22Rv1 (cell line): ENCODE data around the gene MAP2.

Source experiments
- H3K27ac ChIP-seq: fragments of 450-650 bp; 2 replicates; pipeline ENCODE4 v1.5.1; 2017
- ZFX ChIP-seq: fragments of 450-650 bp; IDR thresholded peaks from 2 replicates; pipeline ENCODE4 v1.6.1; 2017; ENCODE audit warnings: antibody characterized with exemption, borderline replicate concordance
- TF ChIP-seq, protein P1 (sequence below): fragments of 450-650 bp; IDR thresholded peaks from 2 replicates; pipeline ENCODE4 v1.5.1; 2017; ENCODE audit warnings: mild to moderate bottlenecking

MAP2 gene, protein sequence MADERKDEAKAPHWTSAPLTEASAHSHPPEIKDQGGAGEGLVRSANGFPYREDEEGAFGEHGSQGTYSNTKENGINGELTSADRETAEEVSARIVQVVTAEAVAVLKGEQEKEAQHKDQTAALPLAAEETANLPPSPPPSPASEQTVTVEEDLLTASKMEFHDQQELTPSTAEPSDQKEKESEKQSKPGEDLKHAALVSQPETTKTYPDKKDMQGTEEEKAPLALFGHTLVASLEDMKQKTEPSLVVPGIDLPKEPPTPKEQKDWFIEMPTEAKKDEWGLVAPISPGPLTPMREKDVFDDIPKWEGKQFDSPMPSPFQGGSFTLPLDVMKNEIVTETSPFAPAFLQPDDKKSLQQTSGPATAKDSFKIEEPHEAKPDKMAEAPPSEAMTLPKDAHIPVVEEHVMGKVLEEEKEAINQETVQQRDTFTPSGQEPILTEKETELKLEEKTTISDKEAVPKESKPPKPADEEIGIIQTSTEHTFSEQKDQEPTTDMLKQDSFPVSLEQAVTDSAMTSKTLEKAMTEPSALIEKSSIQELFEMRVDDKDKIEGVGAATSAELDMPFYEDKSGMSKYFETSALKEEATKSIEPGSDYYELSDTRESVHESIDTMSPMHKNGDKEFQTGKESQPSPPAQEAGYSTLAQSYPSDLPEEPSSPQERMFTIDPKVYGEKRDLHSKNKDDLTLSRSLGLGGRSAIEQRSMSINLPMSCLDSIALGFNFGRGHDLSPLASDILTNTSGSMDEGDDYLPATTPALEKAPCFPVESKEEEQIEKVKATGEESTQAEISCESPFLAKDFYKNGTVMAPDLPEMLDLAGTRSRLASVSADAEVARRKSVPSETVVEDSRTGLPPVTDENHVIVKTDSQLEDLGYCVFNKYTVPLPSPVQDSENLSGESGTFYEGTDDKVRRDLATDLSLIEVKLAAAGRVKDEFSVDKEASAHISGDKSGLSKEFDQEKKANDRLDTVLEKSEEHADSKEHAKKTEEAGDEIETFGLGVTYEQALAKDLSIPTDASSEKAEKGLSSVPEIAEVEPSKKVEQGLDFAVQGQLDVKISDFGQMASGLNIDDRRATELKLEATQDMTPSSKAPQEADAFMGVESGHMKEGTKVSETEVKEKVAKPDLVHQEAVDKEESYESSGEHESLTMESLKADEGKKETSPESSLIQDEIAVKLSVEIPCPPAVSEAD (N-terminal part only)

DNA sequence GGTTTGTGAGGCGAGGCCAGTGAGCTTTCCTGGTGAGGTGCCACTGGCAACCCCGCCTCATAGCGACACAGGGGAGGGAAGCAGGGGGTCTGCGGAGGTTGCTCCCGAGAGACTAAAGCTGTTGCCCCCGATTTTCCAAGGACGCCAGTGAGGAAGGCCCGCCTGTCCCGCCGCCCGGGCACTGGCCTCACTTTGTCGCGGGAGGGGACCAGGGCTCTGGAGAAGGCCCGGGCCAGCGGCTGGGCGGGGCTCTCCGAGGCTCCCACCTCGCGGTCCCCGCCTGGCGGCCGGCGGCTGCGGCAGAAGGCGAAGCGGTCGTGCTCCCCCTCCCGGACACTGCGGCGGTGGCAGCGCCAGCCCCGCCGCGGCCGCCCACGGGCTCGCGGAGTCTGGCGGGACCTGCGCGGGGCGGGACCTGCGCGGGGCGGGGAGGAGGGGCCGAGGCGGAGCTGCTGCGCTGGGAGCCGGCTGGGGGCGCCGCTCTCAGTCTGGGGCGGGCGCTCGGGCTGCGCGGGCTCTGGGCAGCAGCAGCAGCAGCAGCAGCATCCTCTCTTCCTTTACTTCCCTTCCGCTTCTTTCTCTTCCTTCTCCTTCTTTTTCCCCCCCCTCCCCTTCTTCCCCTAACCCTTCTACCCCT lies at the start of gene MAP2:
TSS of gene MAP2 (plus strand) at position 486 of the 637 bp plus-strand sequence. CDS start 229,124 bp downstream, outside the sequence.
- H3K27ac ChIP-seq: peak within 1 kb of the TSS; percentile 67
- no peak for TF ChIP-seq ZFX
- TF ChIP-seq, protein P1, sequence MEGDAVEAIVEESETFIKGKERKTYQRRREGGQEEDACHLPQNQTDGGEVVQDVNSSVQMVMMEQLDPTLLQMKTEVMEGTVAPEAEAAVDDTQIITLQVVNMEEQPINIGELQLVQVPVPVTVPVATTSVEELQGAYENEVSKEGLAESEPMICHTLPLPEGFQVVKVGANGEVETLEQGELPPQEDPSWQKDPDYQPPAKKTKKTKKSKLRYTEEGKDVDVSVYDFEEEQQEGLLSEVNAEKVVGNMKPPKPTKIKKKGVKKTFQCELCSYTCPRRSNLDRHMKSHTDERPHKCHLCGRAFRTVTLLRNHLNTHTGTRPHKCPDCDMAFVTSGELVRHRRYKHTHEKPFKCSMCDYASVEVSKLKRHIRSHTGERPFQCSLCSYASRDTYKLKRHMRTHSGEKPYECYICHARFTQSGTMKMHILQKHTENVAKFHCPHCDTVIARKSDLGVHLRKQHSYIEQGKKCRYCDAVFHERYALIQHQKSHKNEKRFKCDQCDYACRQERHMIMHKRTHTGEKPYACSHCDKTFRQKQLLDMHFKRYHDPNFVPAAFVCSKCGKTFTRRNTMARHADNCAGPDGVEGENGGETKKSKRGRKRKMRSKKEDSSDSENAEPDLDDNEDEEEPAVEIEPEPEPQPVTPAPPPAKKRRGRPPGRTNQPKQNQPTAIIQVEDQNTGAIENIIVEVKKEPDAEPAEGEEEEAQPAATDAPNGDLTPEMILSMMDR: peak; percentile 99

- no peak overlapping the region for H3K27ac ChIP-seq
- no peak for TF ChIP-seq ZFX
- TF ChIP-seq, protein P1: no peak
These were observed 47.2 kb upstream of the MAP2 start for GRCh38 chr2:209376686-209377085.

DNA sequence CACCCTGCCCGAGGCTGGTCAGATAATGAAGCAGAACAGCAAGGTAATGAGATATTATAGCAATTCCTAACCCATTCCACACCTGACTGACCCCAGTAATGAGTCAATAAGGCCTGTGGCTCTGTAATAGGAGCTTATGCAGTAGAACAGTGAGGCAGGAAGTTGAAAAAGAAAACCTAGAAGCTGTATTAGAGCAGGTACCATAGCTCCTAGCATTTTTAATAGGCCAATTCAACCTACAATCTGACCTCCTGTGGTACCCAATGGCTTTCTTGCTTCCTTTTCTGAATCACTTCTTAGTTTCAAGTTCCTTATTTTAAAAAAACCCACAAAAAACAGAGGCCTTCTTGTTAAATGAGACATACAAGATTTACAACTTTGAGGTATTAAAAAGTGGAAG lies 43.6 kb upstream of the MAP2 start:
- no peak overlapping the region for H3K27ac ChIP-seq
- TF ChIP-seq, protein P1: no peak
- TF ChIP-seq ZFX: no peak

DNA sequence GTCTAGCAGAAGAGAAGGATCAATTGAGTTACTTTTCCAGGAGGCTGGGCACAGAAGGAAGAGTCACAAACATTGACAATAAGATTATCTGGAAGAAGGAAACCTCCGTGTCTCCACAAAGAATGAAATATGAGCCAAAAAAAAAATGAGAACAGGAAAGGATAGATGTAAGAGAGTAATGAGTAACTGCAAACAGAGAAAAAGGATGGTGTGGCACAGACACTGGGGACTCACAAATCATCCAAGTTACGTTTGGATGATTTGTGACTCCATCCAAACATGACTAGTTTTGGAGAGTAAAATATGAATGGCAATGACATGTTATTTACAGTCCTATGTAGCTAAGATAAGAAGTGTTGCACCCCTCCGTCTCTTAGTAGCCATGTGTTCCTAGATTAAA lies 42.8 kb upstream of the MAP2 start:
- TF ChIP-seq, protein P1: no peak
- no peak for TF ChIP-seq ZFX
- H3K27ac ChIP-seq: no peak overlapping the region

DNA sequence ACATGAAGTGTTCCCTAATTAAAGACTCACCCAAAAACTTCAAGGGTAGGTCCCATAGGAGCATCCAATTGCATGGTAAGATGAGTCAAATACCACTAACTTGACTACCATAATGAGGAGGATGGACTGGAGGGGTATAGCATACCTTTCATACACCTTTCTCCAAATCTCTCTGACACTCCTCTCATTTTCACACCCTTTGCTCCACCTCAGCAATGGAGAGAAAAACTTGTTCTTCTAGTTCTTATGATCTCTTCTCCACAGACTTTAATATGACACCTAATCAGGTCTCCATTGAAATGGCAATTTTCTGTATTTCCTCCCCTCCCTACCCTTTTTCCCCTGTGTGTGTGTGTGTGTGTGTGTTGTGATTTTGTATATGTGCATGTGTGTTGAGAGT lies 41.1 kb upstream of the MAP2 start:
- H3K27ac ChIP-seq: no peak overlapping the region
- no peak for TF ChIP-seq ZFX

GRCh38 chr2:209383212-209383611 lies 40.6 kb upstream of the MAP2 start:
- no peak overlapping the region for H3K27ac ChIP-seq

DNA sequence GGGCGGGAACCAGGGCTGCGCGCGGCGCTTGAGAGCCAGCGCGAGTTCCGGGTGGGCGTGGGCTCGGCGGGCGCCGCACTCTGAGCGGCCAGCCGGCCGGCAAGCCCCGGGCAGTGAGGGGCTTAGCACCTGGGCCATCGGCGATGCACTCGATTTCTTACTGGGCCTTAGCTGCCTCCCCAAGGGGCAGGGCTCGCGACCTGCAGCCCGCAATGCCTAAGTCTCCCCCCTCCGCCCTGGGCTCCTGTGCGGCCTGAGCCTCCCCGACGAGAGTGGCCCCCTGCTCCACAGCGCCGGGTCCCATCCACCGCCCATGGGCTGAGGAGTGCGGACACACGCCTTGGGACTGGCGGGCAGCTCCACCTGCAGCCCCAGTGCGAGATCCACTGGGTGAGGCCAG lies 36.5 kb upstream of the MAP2 start:
- H3K27ac ChIP-seq: no peak overlapping the region
- no peak for TF ChIP-seq ZFX
- TF ChIP-seq, protein P1: no peak

More at GRCh38 chr2:209383212-209383611, 40.6 kb upstream of the MAP2 start:
- TF ChIP-seq, protein P1: no peak
- TF ChIP-seq ZFX: no peak
